H9 (cell line): ENCODE results near the gene ANKMY1. TPM values are rescaled to one million over a fixed set of nuclear protein-coding genes. Genes with fewer than 3 reads are reported as not detected.

ENCODE experiments used
- DNase-seq: peaks from one replicate; pipeline ENCODE4 v3.0.0-alpha.2; 2017
- H2AFZ ChIP-seq: one replicate; pipeline ENCODE4 v1.6.1; 2013; ENCODE audit warnings: mild to moderate bottlenecking, low read length, control low read depth, moderate library complexity
- H2AK5ac ChIP-seq: 2 replicates; pipeline ENCODE4 v1.6.1; 2013; ENCODE audit warnings: low read length, control low read depth, mixed read lengths; ENCODE audit not compliant: insufficient read length
- H2BK120ac ChIP-seq: one replicate; pipeline ENCODE4 v1.6.1; 2013; ENCODE audit warnings: low read depth, mild to moderate bottlenecking, low read length, control low read depth, inconsistent platforms; ENCODE audit not compliant: poor library complexity, severe bottlenecking
- H2BK12ac ChIP-seq: 2 replicates; pipeline ENCODE4 v1.6.1; 2013; ENCODE audit warnings: low read length, control low read depth, mixed read lengths, low read depth; ENCODE audit not compliant: insufficient read length
- H2BK15ac ChIP-seq: 2 replicates; pipeline ENCODE4 v1.6.1; 2013; ENCODE audit warnings: low read depth, low read length, control low read depth
- H2BK20ac ChIP-seq: one replicate; pipeline ENCODE4 v1.6.1; 2013; ENCODE audit warnings: low read depth, mild to moderate bottlenecking, low read length, control low read depth, inconsistent platforms; ENCODE audit not compliant: poor library complexity, severe bottlenecking
- H2BK5ac ChIP-seq: 2 replicates; pipeline ENCODE4 v1.6.1; 2013; ENCODE audit warnings: low read length, control low read depth, mixed read lengths; ENCODE audit not compliant: insufficient read length
- H3K14ac ChIP-seq: 2 replicates; pipeline ENCODE4 v1.6.1; 2013; ENCODE audit warnings: low read length, control low read depth; ENCODE audit not compliant: insufficient read depth
- H3K18ac ChIP-seq: 2 replicates; pipeline ENCODE4 v1.6.1; 2013; ENCODE audit warnings: low read depth, mild to moderate bottlenecking, mixed read lengths, low read length, control low read depth; ENCODE audit not compliant: insufficient read length
- H3K23ac ChIP-seq: 2 replicates; pipeline ENCODE4 v1.6.1; 2013; ENCODE audit warnings: low read length, control low read depth, mixed read lengths, low read depth; ENCODE audit not compliant: insufficient read length
- H3K23me2 ChIP-seq: 2 replicates; pipeline ENCODE4 v1.6.1; 2013; ENCODE audit warnings: low read depth, mild to moderate bottlenecking, mixed read lengths, low read length, control low read depth; ENCODE audit not compliant: insufficient read length, poor library complexity, severe bottlenecking
- H3K27ac ChIP-seq: 2 replicates; pipeline ENCODE4 v1.5.1; 2013; ENCODE audit warnings: low read length, control low read depth, mixed read lengths, low read depth; ENCODE audit not compliant: insufficient read length
- H3K27me3 ChIP-seq: 2 replicates; pipeline ENCODE4 v1.6.1; 2013; ENCODE audit warnings: low read length, control low read depth, inconsistent platforms; ENCODE audit not compliant: insufficient read depth
- H3K4ac ChIP-seq: 2 replicates; pipeline ENCODE4 v1.6.1; 2013; ENCODE audit warnings: low read depth, mild to moderate bottlenecking, control low read depth, inconsistent platforms, low read length, moderate library complexity
- H3K4me1 ChIP-seq: 2 replicates; pipeline ENCODE4 v1.6.1; 2013; ENCODE audit warnings: low read length, control low read depth, inconsistent platforms; ENCODE audit not compliant: insufficient read depth
- H3K4me2 ChIP-seq: 2 replicates; pipeline ENCODE4 v1.6.1; 2013; ENCODE audit warnings: low read length, control low read depth, mixed read lengths; ENCODE audit not compliant: insufficient read length, insufficient read depth
- H3K56ac ChIP-seq: 2 replicates; pipeline ENCODE4 v1.6.1; 2013; ENCODE audit warnings: low read depth, mild to moderate bottlenecking, mixed read lengths, low read length, control low read depth; ENCODE audit not compliant: insufficient read length
- H3K79me1 ChIP-seq: 2 replicates; pipeline ENCODE4 v1.6.1; 2013; ENCODE audit warnings: low read depth, mild to moderate bottlenecking, moderate library complexity, low read length, control low read depth, inconsistent platforms; ENCODE audit not compliant: insufficient read depth, poor library complexity, severe bottlenecking
- H3K79me2 ChIP-seq: 2 replicates; pipeline ENCODE4 v1.6.1; 2013; ENCODE audit warnings: low read length, control low read depth, inconsistent platforms; ENCODE audit not compliant: insufficient read depth
- H3K9ac ChIP-seq: 2 replicates; pipeline ENCODE4 v1.6.1; 2013; ENCODE audit warnings: low read length, control low read depth, mixed read lengths; ENCODE audit not compliant: insufficient read length; ENCODE audit errors: extremely low read depth
- H3K9me3 ChIP-seq: one replicate; pipeline ENCODE4 v1.6.1; 2013; ENCODE audit warnings: low read depth, low read length, inconsistent platforms; ENCODE audit not compliant: control insufficient read depth
- H3T11ph ChIP-seq: one replicate; pipeline ENCODE4 v1.6.1; 2013; ENCODE audit warnings: mild to moderate bottlenecking, low read length, control low read depth, inconsistent platforms
- H4K20me1 ChIP-seq: one replicate; pipeline ENCODE4 v1.6.1; 2013; ENCODE audit not compliant: control insufficient read depth, insufficient read length, insufficient read depth
- H4K5ac ChIP-seq: 2 replicates; pipeline ENCODE4 v1.6.1; 2013; ENCODE audit warnings: low read depth, mild to moderate bottlenecking, mixed read lengths, low read length, control low read depth; ENCODE audit not compliant: insufficient read length
- H4K8ac ChIP-seq: replicated peaks from 2 replicates; pipeline ENCODE4 v1.6.1; 2013; ENCODE audit warnings: low read length, control low read depth, mixed read lengths, low read depth; ENCODE audit not compliant: insufficient read length
- H4K91ac ChIP-seq: 2 replicates; pipeline ENCODE4 v1.6.1; 2013; ENCODE audit warnings: low read depth, mild to moderate bottlenecking, moderate library complexity, mixed read lengths, low read length, control low read depth; ENCODE audit not compliant: insufficient read length
- H3K27ac Mint-ChIP-seq, 3 experiments: 2 replicates in 2 of 3; 3 replicates in 1 of 3; pipeline ENCODE4 v1.8.0; 2020 to 2021; ENCODE audit warnings: mixed read lengths in 3 of 3, mild to moderate bottlenecking in 1 of 3, moderate library complexity in 1 of 3
- H3K27me3 Mint-ChIP-seq: 2 replicates; pipeline ENCODE4 v1.8.0; 2021; ENCODE audit warnings: low read depth, mild to moderate bottlenecking, moderate library complexity, mixed read lengths
- H3K36me3 Mint-ChIP-seq, 3 experiments: 2 replicates in 2 of 3; 3 replicates in 1 of 3; pipeline ENCODE4 v1.8.0; 2020 to 2021; ENCODE audit warnings: low read depth in 3 of 3, mixed read lengths in 3 of 3; ENCODE audit not compliant: insufficient read depth in 1 of 3
- H3K4me1 Mint-ChIP-seq, 2 experiments: 2 replicates each; pipeline ENCODE4 v1.8.0; 2020; ENCODE audit warnings: mixed read lengths in 2 of 2
- H3K4me3 Mint-ChIP-seq, 2 experiments: 2 replicates in 1 of 2; 3 replicates in 1 of 2; pipeline ENCODE4 v1.8.0; 2020 to 2021; ENCODE audit warnings: mild to moderate bottlenecking in 2 of 2, mixed read lengths in 2 of 2, moderate library complexity in 1 of 2
- H3K9me3 Mint-ChIP-seq, 2 experiments: 2 replicates in 1 of 2; 3 replicates in 1 of 2; pipeline ENCODE4 v1.8.0; 2020; ENCODE audit warnings: mild to moderate bottlenecking in 2 of 2, mixed read lengths in 2 of 2, moderate library complexity in 1 of 2
- WGBS: extraction: QIAGEN DNeasy Blood & Tissue Kit; methylation state at CpG from one replicate; pipeline ENCODE4 v1.1.7; 2013; ENCODE audit warnings: missing lambda C conversion rate, low lambda C conversion rate, mixed read lengths; ENCODE audit not compliant: insufficient read length; ENCODE audit errors: extremely low coverage; 5-methylcytosine and 5-hydroxymethylcytosine counted together
- total RNA-seq: library from RNA; stranded (reverse); gene quantifications from 2 replicates; pipeline ENCODE4 v1.2.1, GENCODE V29; 2021
- TF ChIP-seq, protein P1 (sequence below): fragments of 200-600 bp; sonication (generic); conservative IDR thresholded peaks from 3 replicates; pipeline ENCODE4 v1.8.0; 2021; ENCODE audit warnings: antibody characterized with exemption, mild to moderate bottlenecking

The ANKMY1 gene
- total RNA-seq, 1 experiment from 2014 or later = 13.7 TPM

DNA sequence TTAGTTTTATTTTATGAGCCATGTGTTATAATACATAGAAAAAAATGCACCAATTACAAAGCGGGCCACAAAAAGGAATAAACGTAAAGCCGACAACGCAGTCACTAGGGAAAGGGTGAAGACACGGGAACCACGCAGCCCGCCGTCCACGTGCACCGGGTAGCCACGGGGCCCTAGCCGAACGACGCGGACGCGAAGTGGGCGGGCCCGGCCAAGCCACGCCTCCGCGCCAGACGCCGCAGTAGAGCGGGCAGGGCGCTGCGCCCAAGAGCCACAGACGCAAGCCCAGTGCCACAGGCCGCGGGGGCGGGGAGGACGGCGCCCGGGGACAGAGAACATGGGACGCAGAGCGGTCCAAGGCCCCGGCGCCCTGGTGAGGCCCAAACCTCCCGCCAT, 2.3 kb upstream of the ANKMY1 start, which contains the start of gene DUSP28:
DUSP28 (plus strand) TSS at position 274 of the 396 bp plus-strand sequence. CDS start 328 bp downstream, outside the sequence.
- H3K79me1 ChIP-seq = no peaks in the 10 kb centered on the region
- Mint-ChIP-seq H3K27me3 (peaks cover 21% of the 10 kb centered on the region), H3K36me3 (peaks cover 0 to 13% (median 0%) of the 10 kb centered on the region in 3 experiments; a peak in 2 of 7 replicates), H3K27ac (no peak within 1 kb of the TSS), H3K4me3 (peak within 1 kb of the TSS; percentile 72 to 81), H3K9me3 (no peaks in the 10 kb centered on the region; a peak in 1 of 5 replicates), H3K4me1 (peaks cover 23 to 27% of the 10 kb centered on the region in 2 experiments)
- no peak within 1 kb of the TSS for H3K27ac ChIP-seq
- peaks cover 3% of the 10 kb centered on the region for H3K23me2 ChIP-seq
- H2BK15ac ChIP-seq = no peak within 1 kb of the TSS
- no peak within 1 kb of the TSS for H3K56ac ChIP-seq
- H3K4me2 ChIP-seq = peak within 1 kb of the TSS; percentile 61
- no peak within 1 kb of the TSS for H2BK20ac ChIP-seq
- no peak within 1 kb of the TSS for H2AFZ ChIP-seq
- peak; percentile 81 for DNase-seq
- no peak within 1 kb of the TSS for H2AK5ac ChIP-seq
- peak within 1 kb of the TSS; percentile 74 for H3K14ac ChIP-seq
- no peak within 1 kb of the TSS for H4K91ac ChIP-seq
- H3K9me3 ChIP-seq = no peaks in the 10 kb centered on the region
- peaks cover 5% of the 10 kb centered on the region; the same call in 1 of the 2 replicates for H3K27me3 ChIP-seq
- no peak within 1 kb of the TSS for H3K23ac ChIP-seq
- TF ChIP-seq, protein P1, sequence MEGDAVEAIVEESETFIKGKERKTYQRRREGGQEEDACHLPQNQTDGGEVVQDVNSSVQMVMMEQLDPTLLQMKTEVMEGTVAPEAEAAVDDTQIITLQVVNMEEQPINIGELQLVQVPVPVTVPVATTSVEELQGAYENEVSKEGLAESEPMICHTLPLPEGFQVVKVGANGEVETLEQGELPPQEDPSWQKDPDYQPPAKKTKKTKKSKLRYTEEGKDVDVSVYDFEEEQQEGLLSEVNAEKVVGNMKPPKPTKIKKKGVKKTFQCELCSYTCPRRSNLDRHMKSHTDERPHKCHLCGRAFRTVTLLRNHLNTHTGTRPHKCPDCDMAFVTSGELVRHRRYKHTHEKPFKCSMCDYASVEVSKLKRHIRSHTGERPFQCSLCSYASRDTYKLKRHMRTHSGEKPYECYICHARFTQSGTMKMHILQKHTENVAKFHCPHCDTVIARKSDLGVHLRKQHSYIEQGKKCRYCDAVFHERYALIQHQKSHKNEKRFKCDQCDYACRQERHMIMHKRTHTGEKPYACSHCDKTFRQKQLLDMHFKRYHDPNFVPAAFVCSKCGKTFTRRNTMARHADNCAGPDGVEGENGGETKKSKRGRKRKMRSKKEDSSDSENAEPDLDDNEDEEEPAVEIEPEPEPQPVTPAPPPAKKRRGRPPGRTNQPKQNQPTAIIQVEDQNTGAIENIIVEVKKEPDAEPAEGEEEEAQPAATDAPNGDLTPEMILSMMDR = no peak
- no peaks in the 10 kb centered on the region for H4K20me1 ChIP-seq
- no peak within 1 kb of the TSS for H4K8ac ChIP-seq
- H3K79me2 ChIP-seq = no peaks in the 10 kb centered on the region
- no peak within 1 kb of the TSS for H3K9ac ChIP-seq
- H3K4me1 ChIP-seq = no peaks in the 10 kb centered on the region
- H3K18ac ChIP-seq = peak within 1 kb of the TSS; percentile 2
- no peak within 1 kb of the TSS for H2BK12ac ChIP-seq
- no peak within 1 kb of the TSS for H3K4ac ChIP-seq
- no peak within 1 kb of the TSS for H2BK120ac ChIP-seq
- H4K5ac ChIP-seq = no peak within 1 kb of the TSS
- H3T11ph ChIP-seq = no peak within 1 kb of the TSS
- WGBS = no CpG with 5 or more reads among the region's 39 CpGs
- H2BK5ac ChIP-seq = no peak within 1 kb of the TSS
